Measurements from ENCODE around the gene RALGAPB. TPM values are rescaled to one million over a fixed set of nuclear protein-coding genes. Genes with fewer than 3 reads are reported as not detected.

RALGAPB gene
- total RNA-seq, 3 donors from 2014 or later: 32.8 to 73.6 (median 58.0) TPM

DNA sequence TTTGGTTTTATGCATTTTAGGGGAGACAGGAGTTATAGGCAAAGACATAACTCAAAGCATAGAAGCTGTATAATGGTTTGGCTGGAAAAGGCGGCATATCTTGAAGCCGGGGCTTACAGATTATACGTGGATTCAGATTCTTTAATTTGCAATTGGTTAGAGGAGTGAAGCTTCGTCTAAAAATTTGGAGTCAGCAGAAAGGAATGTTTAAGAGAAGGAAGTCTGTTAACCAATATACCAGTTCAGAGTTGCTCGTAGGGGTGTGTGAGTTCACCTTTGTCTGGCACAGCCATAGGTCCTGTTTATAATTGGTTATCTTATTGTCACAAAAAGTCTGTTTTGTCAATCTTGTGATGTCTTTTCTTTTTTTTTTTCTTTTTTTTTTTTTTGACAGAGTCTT is 137.9 kb downstream of the RALGAPB start:
- Histone ChIP-seq H3K27me3 (peaks cover 0 to 4% of the 10 kb centered on the region in 2 donors), H3K4me3 (no peak overlapping the region), H3K27ac (no peak overlapping the region), H3K4me1 (no peaks in the 10 kb centered on the region), H3K9me3 (no peaks in the 10 kb centered on the region), H3K36me3 (no peaks in the 10 kb centered on the region)
- intact Hi-C loops (cut with DNase I; ENCODE audit: low total_unique reads): no loop called here
- DNase-seq (ENCODE audit: low spot score in 2 of 2): no peak
- TF ChIP-seq POLR2A (IDR thresholded peaks at IDR 0.05) (no peak), CTCF (IDR thresholded peaks at IDR 0.05) (no peak), POLR2AphosphoS5 (IDR thresholded peaks at IDR 0.05) (no peak)

GRCh38 chr20:38612751-38613515 is 140.3 kb downstream of the RALGAPB start:
- TF ChIP-seq CTCF (IDR thresholded peaks at IDR 0.05): no peak
- no peak for DNase-seq (ENCODE audit: low spot score in 2 of 2)
- H3K27me3 ChIP-seq: peaks cover 0 to 12% of the 10 kb centered on the region in 2 donors
- no peaks in the 10 kb centered on the region for H3K9me3 ChIP-seq
- intact Hi-C loops (cut with DNase I; ENCODE audit: low total_unique reads): no loop called here
- no peak overlapping the region for H3K27ac ChIP-seq
- H3K4me3 ChIP-seq: no peak overlapping the region
- H3K4me1 ChIP-seq: no peaks in the 10 kb centered on the region
- no peaks in the 10 kb centered on the region for H3K36me3 ChIP-seq

- Histone ChIP-seq H3K4me3 (no peak overlapping the region), H3K36me3 (no peaks in the 10 kb centered on the region), H3K9me3 (no peaks in the 10 kb centered on the region), H3K27me3 (peaks cover 0 to 12% of the 10 kb centered on the region in 2 donors), H3K4me1 (no peaks in the 10 kb centered on the region), H3K27ac (no peak overlapping the region)
- intact Hi-C loops (cut with DNase I; ENCODE audit: low total_unique reads): no loop called here
- TF ChIP-seq POLR2A (IDR thresholded peaks at IDR 0.05): no peak
- no peak for TF ChIP-seq POLR2AphosphoS5 (IDR thresholded peaks at IDR 0.05)
- no peak for TF ChIP-seq CTCF (IDR thresholded peaks at IDR 0.05)
- DNase-seq (ENCODE audit: low spot score in 2 of 2): no peak
Measured at GRCh38 chr20:38615283-38615682, 142.6 kb downstream of the RALGAPB start.

DNA sequence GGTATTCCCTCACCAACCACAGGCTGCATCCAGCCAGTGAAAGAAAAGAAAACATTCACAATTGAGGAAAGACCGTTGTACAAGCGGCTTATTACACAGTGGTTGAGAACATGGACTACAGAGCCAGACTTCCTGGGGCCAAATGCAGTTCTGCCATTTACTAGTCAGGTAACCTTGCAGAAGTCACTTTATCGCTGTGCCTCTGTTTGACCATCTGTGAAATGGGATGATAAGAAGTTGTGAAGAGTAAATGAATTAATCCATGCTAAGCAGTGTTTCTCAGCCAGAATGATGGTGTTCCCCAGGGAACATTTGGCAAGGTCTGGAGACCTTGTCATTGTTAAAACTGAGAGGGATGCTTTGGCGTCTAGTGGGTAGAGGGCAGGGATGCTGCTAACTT is 143.8 kb downstream of the RALGAPB start:
- intact Hi-C loops (cut with DNase I; ENCODE audit: low total_unique reads): no loop called here
- peaks cover 0 to 12% of the 10 kb centered on the region in 2 donors for H3K27me3 ChIP-seq

More for the DNA sequence above, 143.8 kb downstream of the RALGAPB start:
- H3K27ac ChIP-seq: no peak overlapping the region
- no peaks in the 10 kb centered on the region for H3K36me3 ChIP-seq
- DNase-seq (ENCODE audit: low spot score in 2 of 2): no peak
- no peaks in the 10 kb centered on the region for H3K4me1 ChIP-seq
- no peaks in the 10 kb centered on the region for H3K9me3 ChIP-seq
- no peak for TF ChIP-seq POLR2AphosphoS5 (IDR thresholded peaks at IDR 0.05)
- TF ChIP-seq CTCF (IDR thresholded peaks at IDR 0.05): no peak
- TF ChIP-seq POLR2A (IDR thresholded peaks at IDR 0.05): no peak
- H3K4me3 ChIP-seq: no peak overlapping the region

Data from breast epithelium (tissue), 4 donors.